Duodenal mucosa (tissue), 2 donors: ENCODE results near the gene EID1.
"Not testable (repeated sequence)": the region's sequence is repeated elsewhere in the genome, so short reads cannot be mapped to it uniquely, and the experiment has no call there.

Source experiments
- H3K27ac ChIP-seq: one replicate; pipeline ENCODE4 v1.7.0; 2013; ENCODE audit warnings: low read depth, low read length
- H3K27me3 ChIP-seq, 2 donors: one replicate each; pipeline ENCODE4 v1.7.0; 2013; ENCODE audit warnings: low read length in 2 of 2, control low read depth in 1 of 2; ENCODE audit not compliant: insufficient read depth in 2 of 2, control insufficient read depth in 1 of 2
- H3K36me3 ChIP-seq, 2 donors: one replicate each; pipeline ENCODE4 v1.7.0; 2013; ENCODE audit warnings: low read length in 2 of 2, control low read depth in 1 of 2; ENCODE audit not compliant: insufficient read depth in 2 of 2, control insufficient read depth in 1 of 2
- H3K4me1 ChIP-seq, 2 donors: one replicate each; pipeline ENCODE4 v1.7.0; 2013; ENCODE audit warnings: low read length in 2 of 2, control low read depth in 1 of 2; ENCODE audit not compliant: insufficient read depth in 2 of 2, control insufficient read depth in 1 of 2
- H3K4me3 ChIP-seq, 2 donors: one replicate each; pipeline ENCODE4 v1.7.0; 2013; ENCODE audit warnings: low read length in 2 of 2, low read depth in 1 of 2
- H3K9ac ChIP-seq, 2 donors: one replicate each; pipeline ENCODE4 v1.7.0; 2013; ENCODE audit warnings: low read length in 2 of 2, low read depth in 1 of 2
- H3K9me3 ChIP-seq, 2 donors: one replicate each; pipeline ENCODE4 v1.7.0; 2013; ENCODE audit warnings: low read length in 2 of 2, control low read depth in 1 of 2; ENCODE audit not compliant: control insufficient read depth in 1 of 2

Gene EID1

DNA sequence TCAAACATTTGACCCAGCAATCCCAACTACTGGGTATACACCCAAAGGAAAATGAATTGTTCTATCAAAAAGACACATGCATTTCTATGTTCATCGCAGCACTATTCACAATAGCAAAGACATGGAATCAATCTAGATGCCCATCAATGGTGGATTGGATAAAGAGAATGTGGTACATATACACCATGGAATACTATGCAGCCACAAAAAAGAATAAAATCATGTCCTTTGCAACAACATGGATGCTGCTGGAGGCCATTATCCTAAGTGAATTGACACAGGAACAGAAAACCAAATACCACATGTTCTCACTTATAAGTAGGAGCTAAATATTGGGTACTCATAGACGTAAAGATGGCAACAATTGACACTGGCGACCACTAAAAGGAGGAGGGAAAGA, 23.5 kb upstream of the EID1 start:
- H3K4me3 ChIP-seq, H3K9me3 ChIP-seq, H3K27me3 ChIP-seq, H3K36me3 ChIP-seq, H3K27ac ChIP-seq, H3K9ac ChIP-seq, H3K4me1 ChIP-seq: not testable (repeated sequence)

- H3K36me3 ChIP-seq: no peaks in the 10 kb centered on the region
- no peak overlapping the region for H3K4me3 ChIP-seq
- no peak overlapping the region for H3K9ac ChIP-seq
- peaks cover 0 to 5% of the 10 kb centered on the region in 2 donors for H3K27me3 ChIP-seq
- no peaks in the 10 kb centered on the region for H3K9me3 ChIP-seq
- no peak overlapping the region for H3K27ac ChIP-seq
- H3K4me1 ChIP-seq: peaks cover 0 to 9% of the 10 kb centered on the region in 2 donors
Measured at GRCh38 chr15:48855501-48856440, 22.2 kb upstream of the EID1 start.

DNA sequence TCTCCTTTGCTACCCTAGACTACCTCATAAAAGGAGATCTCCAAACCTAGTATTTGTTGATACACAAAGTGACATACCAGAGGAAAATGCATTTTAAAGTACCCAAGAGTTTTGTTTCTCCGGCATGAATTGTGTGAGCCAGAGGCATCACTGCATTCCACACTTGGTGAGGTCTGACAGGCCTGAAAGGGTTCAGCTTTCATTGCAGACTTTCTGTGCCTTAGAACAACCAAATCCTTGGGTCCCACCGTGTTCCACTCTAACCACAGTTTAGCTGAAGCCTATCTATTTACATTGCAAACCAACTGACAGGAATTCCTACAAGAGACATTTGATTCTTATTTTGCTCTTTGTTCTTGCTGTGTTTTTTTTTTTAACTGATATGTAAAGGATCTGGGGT, 21.0 kb upstream of the EID1 start:
- Histone ChIP-seq H3K27me3 (peaks cover 0 to 5% of the 10 kb centered on the region in 2 donors), H3K9me3 (no peaks in the 10 kb centered on the region), H3K9ac (no peak overlapping the region), H3K4me1 (peaks cover 0 to 9% of the 10 kb centered on the region in 2 donors), H3K27ac (no peak overlapping the region), H3K4me3 (no peak overlapping the region), H3K36me3 (no peaks in the 10 kb centered on the region)

DNA sequence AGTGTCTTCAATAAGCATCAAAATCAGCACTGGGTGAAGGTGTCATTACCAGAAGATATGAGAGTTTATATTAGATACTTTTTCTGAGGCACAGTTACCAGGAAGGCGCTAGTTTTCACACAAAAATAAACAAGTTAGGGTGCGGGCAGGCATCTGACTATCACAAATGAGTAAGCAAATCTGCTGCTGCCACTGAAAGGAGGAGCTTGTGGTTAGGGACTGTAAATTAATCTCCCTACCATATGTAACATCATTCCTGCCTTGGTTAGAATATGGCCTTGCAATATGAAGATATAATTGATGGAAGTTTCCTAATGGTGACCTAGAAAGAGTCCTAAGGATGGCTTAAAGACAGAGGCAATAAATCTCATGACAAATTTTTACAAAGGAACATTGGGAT, 19.5 kb upstream of the EID1 start:
- Histone ChIP-seq H3K27ac (no peak overlapping the region), H3K27me3 (peaks cover 0 to 5% of the 10 kb centered on the region in 2 donors), H3K9me3 (no peaks in the 10 kb centered on the region), H3K36me3 (no peaks in the 10 kb centered on the region), H3K4me3 (no peak overlapping the region), H3K9ac (no peak overlapping the region), H3K4me1 (peaks cover 0 to 9% of the 10 kb centered on the region in 2 donors)

DNA sequence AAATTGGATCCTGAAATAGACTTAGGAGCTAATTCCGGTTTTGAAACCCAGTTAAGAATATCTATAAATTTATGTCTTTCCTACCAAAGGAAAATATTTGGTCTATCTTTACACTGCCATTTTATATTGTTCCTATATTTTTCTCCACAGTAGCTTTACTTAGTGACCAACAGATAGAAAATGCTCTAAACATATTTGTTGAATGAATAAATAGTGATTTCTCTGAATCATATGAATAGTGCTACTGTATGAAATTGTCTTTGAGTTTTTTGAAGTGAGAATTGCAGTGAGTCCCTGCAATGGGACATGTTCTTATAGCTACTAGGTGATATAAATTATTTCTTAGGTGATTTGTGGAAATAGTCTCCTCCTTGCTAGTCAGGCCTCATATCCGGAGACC, 18.5 kb upstream of the EID1 start:
- Histone ChIP-seq H3K27ac (no peak overlapping the region), H3K4me3 (no peak overlapping the region), H3K9me3 (no peaks in the 10 kb centered on the region), H3K4me1 (peaks cover 0 to 9% of the 10 kb centered on the region in 2 donors), H3K36me3 (no peaks in the 10 kb centered on the region), H3K9ac (no peak overlapping the region), H3K27me3 (peaks cover 0 to 5% of the 10 kb centered on the region in 2 donors)

DNA sequence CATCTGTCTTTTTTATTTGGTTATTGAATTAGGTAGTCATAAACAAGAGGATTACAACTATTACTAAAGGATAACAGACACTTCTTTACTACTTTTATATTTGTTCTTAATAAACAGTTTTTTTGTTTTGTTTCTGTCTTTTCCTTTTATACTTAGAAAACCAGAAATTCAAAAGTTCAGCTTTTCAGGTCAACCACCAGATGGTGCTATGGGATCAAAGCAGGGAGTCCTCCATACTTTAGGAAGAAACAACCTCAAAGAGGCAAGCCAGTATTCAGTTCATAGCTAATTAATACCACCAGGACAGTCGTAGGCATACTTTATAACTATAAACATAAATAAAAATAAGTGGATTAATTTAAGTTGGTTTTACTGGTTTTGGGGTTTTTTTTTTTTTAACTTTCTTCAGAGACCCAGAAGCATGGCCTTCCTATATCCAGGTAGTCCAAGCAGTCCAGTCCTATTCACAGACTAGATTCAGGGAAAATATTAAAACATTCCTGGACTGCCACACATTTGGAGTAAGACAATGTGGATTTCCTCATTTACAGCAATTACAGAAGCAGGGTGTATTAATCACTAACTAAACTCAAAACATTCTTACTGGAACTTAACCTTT, 16.0 kb upstream of the EID1 start:
- Histone ChIP-seq H3K27ac (no peak overlapping the region), H3K36me3 (no peaks in the 10 kb centered on the region), H3K4me3 (no peak overlapping the region), H3K4me1 (no peaks in the 10 kb centered on the region), H3K9me3 (no peaks in the 10 kb centered on the region), H3K9ac (no peak overlapping the region), H3K27me3 (peaks cover 0 to 5% of the 10 kb centered on the region in 2 donors)

DNA sequence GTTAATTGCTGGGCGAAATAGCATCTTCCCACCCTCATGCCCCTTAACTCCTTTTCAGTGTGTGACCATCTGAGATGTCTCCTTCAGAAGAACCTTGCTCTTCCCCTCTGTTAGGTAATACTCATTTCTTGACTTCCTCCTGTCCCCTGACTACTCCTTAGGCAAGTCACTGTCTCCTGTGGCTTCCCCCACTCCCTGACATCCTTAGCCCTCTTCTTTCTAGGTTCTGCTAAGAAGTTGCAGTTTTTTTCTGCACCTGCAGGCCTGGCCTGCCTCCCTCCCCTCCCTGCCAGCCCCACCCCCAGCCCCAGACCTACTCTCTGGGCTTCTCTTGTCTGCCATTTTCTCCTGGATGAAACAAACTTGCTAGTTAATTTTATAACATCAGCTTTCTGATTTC, 15.2 kb upstream of the EID1 start:
- Histone ChIP-seq H3K9me3 (no peaks in the 10 kb centered on the region), H3K4me1 (no peaks in the 10 kb centered on the region), H3K27ac (no peak overlapping the region), H3K9ac (no peak overlapping the region), H3K4me3 (no peak overlapping the region), H3K36me3 (no peaks in the 10 kb centered on the region), H3K27me3 (peaks cover 0 to 5% of the 10 kb centered on the region in 2 donors)

- Histone ChIP-seq H3K9ac (no peak overlapping the region), H3K27me3 (no peaks in the 10 kb centered on the region), H3K4me1 (no peaks in the 10 kb centered on the region), H3K27ac (no peak overlapping the region), H3K36me3 (no peaks in the 10 kb centered on the region), H3K4me3 (no peak overlapping the region), H3K9me3 (no peaks in the 10 kb centered on the region)
Measured at GRCh38 chr15:48865370-48866079, 12.4 kb upstream of the EID1 start.

DNA sequence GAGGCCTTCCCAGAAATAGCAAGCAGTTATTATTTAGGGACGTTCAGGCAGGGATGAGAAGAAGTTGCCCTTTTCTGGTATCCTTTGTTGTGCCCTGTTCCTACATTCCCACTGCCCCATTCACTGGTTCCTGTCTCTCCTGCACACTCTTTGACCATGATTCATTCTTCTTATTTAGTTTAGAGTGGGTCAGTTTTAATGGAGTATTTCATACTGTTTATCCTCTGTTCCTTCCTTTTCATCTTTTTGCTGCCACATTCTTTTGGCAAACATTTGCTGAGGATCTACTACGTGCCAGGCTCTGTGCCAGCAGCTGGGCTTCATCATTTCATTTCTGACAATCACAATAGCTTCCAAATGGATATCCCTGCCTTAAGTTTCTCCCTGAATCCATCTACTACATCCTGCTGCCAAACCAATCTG, 11.8 kb upstream of the EID1 start:
- H3K9me3 ChIP-seq: no peaks in the 10 kb centered on the region
- peaks cover 0 to under 1% of the 10 kb centered on the region in 2 donors for H3K27me3 ChIP-seq
- H3K4me3 ChIP-seq: no peak overlapping the region
- no peaks in the 10 kb centered on the region for H3K36me3 ChIP-seq
- H3K9ac ChIP-seq: no peak overlapping the region
- H3K27ac ChIP-seq: no peak overlapping the region
- H3K4me1 ChIP-seq: no peaks in the 10 kb centered on the region

DNA sequence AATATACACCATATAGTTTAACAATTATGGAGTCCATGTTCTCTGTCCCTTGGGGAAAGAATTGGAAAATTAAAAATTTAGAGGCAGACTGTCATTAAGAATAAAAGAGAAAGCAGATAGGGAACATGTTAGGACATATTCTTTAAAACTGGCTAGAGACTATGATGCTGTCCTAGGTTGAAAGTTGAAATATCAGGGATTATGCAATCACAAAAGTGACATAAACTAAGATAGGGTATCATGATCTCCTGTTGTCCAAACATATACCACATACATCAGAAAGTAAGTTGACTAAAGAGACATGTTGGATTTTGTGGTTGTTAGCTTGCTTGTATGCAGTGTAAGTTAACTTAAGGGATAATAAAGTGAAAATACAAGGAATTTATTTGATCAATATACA, 9.9 kb upstream of the EID1 start:
- Histone ChIP-seq H3K4me3 (no peak overlapping the region), H3K4me1 (no peaks in the 10 kb centered on the region)

More for the DNA sequence above, 9.9 kb upstream of the EID1 start:
- Histone ChIP-seq H3K27ac (no peak overlapping the region), H3K27me3 (peaks cover 0 to 4% of the 10 kb centered on the region in 2 donors), H3K36me3 (no peaks in the 10 kb centered on the region), H3K9ac (no peak overlapping the region), H3K9me3 (no peaks in the 10 kb centered on the region)
